K562 (cell line): ENCODE data around the gene TRIM13. TPM values are rescaled to one million over a fixed set of nuclear protein-coding genes. Genes with fewer than 3 reads are reported as not detected.

Source experiments
- ATAC-seq: fragments of 200-7000 bp; cut with Tn5 transposase; 3 replicates; pipeline ENCODE4 v1.9.1; 2020; ENCODE audit warnings: moderate library complexity
- BruUV-seq: library from RNA; stranded (reverse); fragments of 400-500 nt; replicated peaks from 2 replicates; lab custom pipeline; 2021; lab: Mats Ljungman, UMichigan
- CTCF ChIA-PET: fragments of 300-600 bp; formaldehyde crosslinking; extraction: SDS; loops from one replicate; lab custom pipeline; 2021; ENCODE audit warnings: low intra/inter-chr PET ratio; lab: Yijun Ruan, JAX
- POLR2A ChIA-PET: fragments of 300-600, 350-650 bp; sonication (Branson Sonifier 250); formaldehyde crosslinking; extraction: SDS; loops from one replicate; lab custom pipeline; 2021; ENCODE audit warnings: antibody characterized with exemption, inconsistent platforms; lab: Yijun Ruan, JAX
- DNase-seq, 4 experiments: peaks; one replicate each; pipeline versions ENCODE4 v3.0.0 to v3.0.0-alpha.2; 2011 to 2018; ENCODE audit warnings: low spot score in 3 of 4, mixed read lengths in 3 of 4; ENCODE audit errors: extremely low read depth in 1 of 4
- FAIRE-seq: peaks from 2 replicates; lab custom pipeline; 2011; peaks lifted over from hg19 to GRCh38; lab: Jason Lieb, UNC
- H2AFZ ChIP-seq: 2 replicates; pipeline ENCODE4 v1.6.0; 2011; ENCODE audit warnings: low read depth, low read length, control low read depth, inconsistent platforms
- H3K27ac ChIP-seq: fragments of 200-600 bp; 3 replicates; pipeline ENCODE4 v1.8.0; 2011; ENCODE audit warnings: low read depth, mild to moderate bottlenecking, control low read depth, inconsistent platforms, low read length, moderate library complexity, mixed read lengths; ENCODE audit errors: extremely low read depth
- H3K27me3 ChIP-seq, 2 experiments: fragments of 300-600 bp in 1 of 2; 2 replicates in 1 of 2; 3 replicates in 1 of 2; pipeline versions ENCODE4 v1.6.0 to v1.8.0; 2011; ENCODE audit warnings: inconsistent platforms in 2 of 2, low read length in 2 of 2, mild to moderate bottlenecking in 1 of 2, mixed read lengths in 1 of 2, moderate library complexity in 1 of 2; ENCODE audit not compliant: control insufficient read depth in 2 of 2, insufficient read depth in 2 of 2
- H3K36me3 ChIP-seq: fragments of 300-600 bp; 3 replicates; pipeline ENCODE4 v1.8.0; 2011; ENCODE audit warnings: mild to moderate bottlenecking, low read length, inconsistent platforms; ENCODE audit not compliant: control insufficient read depth, insufficient read depth
- H3K4me1 ChIP-seq, 2 experiments: fragments of 200-600 bp in 1 of 2; replicated peaks in 1 of 2; 2 replicates in 1 of 2; 3 replicates in 1 of 2; pipeline versions ENCODE4 v1.5.1 to v1.8.0; 2011; ENCODE audit warnings: inconsistent platforms in 2 of 2, low read length in 2 of 2, mild to moderate bottlenecking in 1 of 2, mixed read lengths in 1 of 2, moderate library complexity in 1 of 2; ENCODE audit not compliant: control insufficient read depth in 2 of 2, insufficient read depth in 2 of 2
- H3K4me2 ChIP-seq: 2 replicates; pipeline ENCODE4 v1.6.1; 2011; ENCODE audit warnings: low read length, control low read depth, inconsistent platforms, mixed read lengths; ENCODE audit not compliant: insufficient read depth
- H3K4me3 ChIP-seq: fragments of 200-600 bp; sonication (generic), shearing (Covaris generic); 2 replicates; pipeline ENCODE4 v1.5.1; 2016; ENCODE audit warnings: control low read depth, inconsistent platforms
- H3K79me2 ChIP-seq: fragments of 200-600 bp; 3 replicates; pipeline ENCODE4 v1.8.0; 2011; ENCODE audit warnings: low read length, inconsistent platforms; ENCODE audit not compliant: control insufficient read depth, insufficient read depth
- H3K9ac ChIP-seq, 2 experiments: 2 replicates each; pipeline versions ENCODE4 v1.6.0 to v1.6.1; 2011; ENCODE audit warnings: low read depth in 2 of 2, low read length in 2 of 2, control low read depth in 1 of 2, inconsistent platforms in 1 of 2, mild to moderate bottlenecking in 1 of 2, mixed read lengths in 1 of 2; ENCODE audit not compliant: insufficient read depth in 1 of 2
- H3K9me1 ChIP-seq: one replicate; pipeline ENCODE4 v1.6.0; 2011; ENCODE audit warnings: inconsistent platforms, mild to moderate bottlenecking, low read length, moderate library complexity; ENCODE audit not compliant: control insufficient read depth, insufficient read depth
- H3K9me3 ChIP-seq: replicated peaks from 2 replicates; pipeline ENCODE4 v1.5.1; 2011; ENCODE audit warnings: low read depth, low read length, inconsistent platforms; ENCODE audit not compliant: control insufficient read depth, insufficient read depth
- H4K20me1 ChIP-seq: replicated peaks from 2 replicates; pipeline ENCODE4 v1.6.1; 2011; ENCODE audit warnings: low read length, inconsistent platforms, mixed read lengths; ENCODE audit not compliant: control insufficient read depth, insufficient read depth
- ARID2 ChIP-seq: fragments of 450-650 bp; IDR thresholded peaks from 2 replicates; pipeline ENCODE4 v1.6.1; 2017; ENCODE audit warnings: antibody characterized with exemption, mild to moderate bottlenecking
- ELF1 ChIP-seq: fragments of 200-800 bp; sonication (Bioruptor generic); IDR thresholded peaks from 2 replicates; pipeline ENCODE4 v1.6.1; 2016; ENCODE audit warnings: missing genetic modification characterization, missing compliant biosample characterization
- ESRRB ChIP-seq: fragments of 250-450 bp; sonication (Bioruptor Pico); IDR thresholded peaks from 2 replicates; pipeline ENCODE4 v1.5.0; 2020; ENCODE audit warnings: mild to moderate bottlenecking, moderate library complexity, borderline replicate concordance
- KDM4B ChIP-seq, 2 experiments: fragments of 450-650 bp in 1 of 2; sonication (generic) in 1 of 2; IDR thresholded peaks; 2 replicates each; pipeline ENCODE4 v1.6.1; 2016 to 2017; ENCODE audit warnings: borderline replicate concordance in 2 of 2, antibody characterized with exemption in 1 of 2, low read depth in 1 of 2, mild to moderate bottlenecking in 1 of 2
- MCM5 ChIP-seq: fragments of 450-650 bp; IDR thresholded peaks from 2 replicates; pipeline ENCODE4 v1.6.1; 2016; ENCODE audit warnings: low read depth
- MYC ChIP-seq, 2 experiments: fragments of 250-450 bp in 1 of 2; sonication (Bioruptor Pico) in 1 of 2; IDR thresholded peaks; 2 replicates each; pipeline versions ENCODE4 v1.5.1 to v1.6.1; 2012 to 2021; ENCODE audit warnings: low read depth in 2 of 2, borderline replicate concordance in 1 of 2, improper control_type of control experiment in 1 of 2, low read length in 1 of 2, mild to moderate bottlenecking in 1 of 2, moderate library complexity in 1 of 2
- NR1H2 ChIP-seq: sonication (generic); formaldehyde crosslinking; IDR thresholded peaks from 2 replicates; pipeline ENCODE4 v1.4.0; 2020; ENCODE audit warnings: mild to moderate bottlenecking, missing genetic modification reagents
- RBM22 ChIP-seq: fragments of 200-400 bp; formaldehyde crosslinking; IDR thresholded peaks from 2 replicates; pipeline ENCODE4 v1.6.1; 2018; ENCODE audit warnings: low read length, low read depth; ENCODE audit not compliant: poor library complexity, severe bottlenecking
- SMARCA4 ChIP-seq: fragments of 450-650 bp; IDR thresholded peaks from 2 replicates; pipeline ENCODE4 v1.6.1; 2016
- TBP ChIP-seq: optimal IDR thresholded peaks from 2 replicates; pipeline ENCODE3; 2011; ENCODE audit warnings: low read depth, low read length, improper control_type of control experiment
- ZNF146 ChIP-seq: IDR thresholded peaks from one replicate; pipeline ENCODE4 v1.6.1; 2018; ENCODE audit warnings: missing compliant biosample characterization; ENCODE audit not compliant: unreplicated experiment
- ZNF253 ChIP-seq: fragments of 250-450 bp; sonication (Bioruptor Pico); conservative IDR thresholded peaks from 2 replicates; pipeline ENCODE4 v1.6.1; 2021; ENCODE audit warnings: mild to moderate bottlenecking
- ZNF324 ChIP-seq: fragments of 250-450 bp; sonication (Bioruptor Pico); IDR thresholded peaks from 2 replicates; pipeline ENCODE4 v1.4.0; 2020; ENCODE audit warnings: mild to moderate bottlenecking
- ZNF384 ChIP-seq: IDR thresholded peaks from 2 replicates; pipeline ENCODE4 v1.6.1; 2012; ENCODE audit warnings: low read depth, low read length, improper control_type of control experiment
- ZNF75A ChIP-seq: fragments of 450-650 bp; formaldehyde crosslinking; IDR thresholded peaks from 2 replicates; pipeline ENCODE4 v1.4.0; 2020; ENCODE audit warnings: mild to moderate bottlenecking
- WGBS: fragments of 100-300 bp; shearing (Covaris generic); methylation state at CpG from one replicate; pipeline ENCODE4 v1.1.6; 2016; ENCODE audit warnings: low coverage, mixed read lengths; ENCODE audit not compliant: insufficient coverage; ENCODE audit errors: missing lambda C conversion rate; 5-methylcytosine and 5-hydroxymethylcytosine counted together
- in situ Hi-C: fragments of 300-500 bp; cut with MboI; formaldehyde crosslinking; loops from 4 replicates; pipeline ENCODE4 v1.15.0; 2018; ENCODE audit warnings: inconsistent platforms, mixed read lengths
- intact Hi-C: fragments of 100-400 bp; cut with micrococcal nuclease; formaldehyde crosslinking; loops from 2 replicates; pipeline ENCODE4 v1.14.2; 2022
- polyA plus RNA-seq, 8 experiments: library from polyadenylated mRNA; depleted of rRNA in 4 of 8; stranded (reverse) in 5 of 8; unstranded in 3 of 8; fragments of >200 nt; fragmentation: Nextera tagmentation in 2 of 8; fragmentation: Illumina TruSeq in 1 of 8; extraction: Ambion mirVana in 2 of 8; extraction: Trizol in 1 of 8; gene quantifications; 2 replicates each; pipeline versions ENCODE4 v1.2.1 to v1.2.3, GENCODE V29; 2011 to 2014; ENCODE audit warnings: inconsistent platforms in 1 of 8, missing spikeins in 1 of 8
- total RNA-seq, 7 experiments: library from RNA; depleted of rRNA in 6 of 7; stranded (reverse); fragments of >200 nt in 6 of 7; fragmentation: Illumina TruSeq in 2 of 7; extraction: Trizol in 2 of 7; gene quantifications; 2 replicates each; pipeline versions ENCODE4 v1.2.1 to v1.2.3, GENCODE V29; 2011 to 2021; ENCODE audit warnings: low replicate concordance in 1 of 7
- TF ChIP-seq, protein P1 (sequence below): fragments of 250-450 bp; sonication (Bioruptor Pico); IDR thresholded peaks from 2 replicates; pipeline ENCODE4 v1.6.1; 2021; ENCODE audit warnings: mild to moderate bottlenecking
- TF ChIP-seq, protein P2 (sequence below): fragments of 250-450 bp; sonication (Bioruptor Pico); IDR thresholded peaks from 2 replicates; pipeline ENCODE4 v1.4.0; 2020

The TRIM13 gene
- total and polyA plus RNA-seq, 9 of the 15 experiments (the other 6 are each of a cell fraction or from before 2014, with no cell fraction given), result 12.1 to 30.6 (median 17.8) TPM

DNA sequence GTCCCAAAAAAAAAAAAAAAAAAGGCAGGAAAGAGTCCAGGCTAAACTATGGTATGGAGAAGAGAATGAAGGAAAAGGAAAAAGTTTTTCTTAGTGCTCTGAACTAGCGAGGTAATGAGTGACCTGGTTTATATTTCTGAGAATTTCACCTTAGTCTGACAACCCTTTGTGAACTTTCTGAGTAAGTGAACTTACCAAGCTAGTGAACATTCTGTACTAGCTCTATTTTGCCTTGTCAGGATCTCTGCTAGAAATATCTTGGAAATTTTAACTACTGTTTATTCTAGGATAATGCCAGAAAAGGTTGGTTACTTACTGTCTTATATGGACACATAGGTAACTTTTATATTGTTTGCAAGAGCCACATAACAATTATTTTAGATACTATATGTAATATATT lies 4.4 kb downstream of the TRIM13 start:
- 20% methylated on average over 1 of the region's 1 CpG for WGBS
- no peaks in the 10 kb centered on the region for H4K20me1 ChIP-seq
- H3K4me3 ChIP-seq, result no peak overlapping the region
- peaks cover 0 to 3% of the 10 kb centered on the region in 2 experiments; a peak in 2 of 5 replicates for H3K4me1 ChIP-seq
- in situ Hi-C loops, result no loop called here
- DNase-seq (no peak), ATAC-seq (no peak), FAIRE-seq (no peak)
- H3K4me2 ChIP-seq, result no peak overlapping the region
- H3K9me1 ChIP-seq, result no peaks in the 10 kb centered on the region
- no peaks in the 10 kb centered on the region for H3K9me3 ChIP-seq
- no peak overlapping the region for H3K27ac ChIP-seq
- intact Hi-C loops, result no loop called here
- POLR2A ChIA-PET, result interaction anchor here (0.9 kb wide), 1 partner anchor 123 kb away, joined by 3 read pairs; no protein-coding TSS in a partner anchor
- no peak overlapping the region for H3K9ac ChIP-seq
- H3K36me3 ChIP-seq, result peaks cover 63% of the 10 kb centered on the region
- BruUV-seq, result no TSS peak
- TF ChIP-seq ELF1 (tag), result no peak
- TF ChIP-seq NR1H2 (CRISPR knock-in tag), result no peak
- no peak for TF ChIP-seq TBP
- no peak for TF ChIP-seq ZNF75A (CRISPR knock-in tag)
- no peak for TF ChIP-seq ESRRB
- TF ChIP-seq MCM5, result no peak
- TF ChIP-seq ZNF146, result no peak
- TF ChIP-seq RBM22, result no peak
- no peak for TF ChIP-seq ARID2
- TF ChIP-seq, protein P1, sequence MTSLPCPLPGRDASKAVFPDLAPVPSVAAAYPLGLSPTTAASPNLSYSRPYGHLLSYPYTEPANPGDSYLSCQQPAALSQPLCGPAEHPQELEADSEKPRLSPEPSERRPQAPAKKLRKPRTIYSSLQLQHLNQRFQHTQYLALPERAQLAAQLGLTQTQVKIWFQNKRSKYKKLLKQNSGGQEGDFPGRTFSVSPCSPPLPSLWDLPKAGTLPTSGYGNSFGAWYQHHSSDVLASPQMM (CRISPR knock-in tag), result no peak
- TF ChIP-seq KDM4B (IDR thresholded peaks at IDR 0.05; ENCODE audit: borderline replicate concordance in 2 of 2, low read depth in 1 of 2), result no peak
- no peak for TF ChIP-seq ZNF384
- TF ChIP-seq, protein P2, sequence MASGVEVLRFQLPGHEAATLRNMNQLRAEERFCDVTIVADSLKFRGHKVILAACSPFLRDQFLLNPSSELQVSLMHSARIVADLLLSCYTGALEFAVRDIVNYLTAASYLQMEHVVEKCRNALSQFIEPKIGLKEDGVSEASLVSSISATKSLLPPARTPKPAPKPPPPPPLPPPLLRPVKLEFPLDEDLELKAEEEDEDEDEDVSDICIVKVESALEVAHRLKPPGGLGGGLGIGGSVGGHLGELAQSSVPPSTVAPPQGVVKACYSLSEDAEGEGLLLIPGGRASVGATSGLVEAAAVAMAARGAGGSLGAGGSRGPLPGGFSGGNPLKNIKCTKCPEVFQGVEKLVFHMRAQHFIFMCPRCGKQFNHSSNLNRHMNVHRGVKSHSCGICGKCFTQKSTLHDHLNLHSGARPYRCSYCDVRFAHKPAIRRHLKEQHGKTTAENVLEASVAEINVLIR, result no peak
- no peak for TF ChIP-seq SMARCA4
- TF ChIP-seq ZNF253 (CRISPR knock-in tag), result no peak
- no peak for TF ChIP-seq ZNF324 (CRISPR knock-in tag)
- TF ChIP-seq MYC (IDR thresholded peaks at IDR 0.05; ENCODE audit: low read depth, low read length), result no peak
- no peak for TF ChIP-seq MYC (CRISPR knock-in tag; IDR thresholded peaks at IDR 0.05; ENCODE audit: borderline replicate concordance, low read depth)
- H2AFZ ChIP-seq, result no peak overlapping the region
- H3K27me3 ChIP-seq, result no peaks in the 10 kb centered on the region
- H3K79me2 ChIP-seq, result peaks cover 66% of the 10 kb centered on the region
- CTCF ChIA-PET, result no interaction called here
